Mucosa of descending colon (tissue), 3 donors: ENCODE measurements around the gene RDH13. TPM values are rescaled to one million over a fixed set of nuclear protein-coding genes. Genes with fewer than 3 reads are reported as not detected.

ENCODE experiments used
- ATAC-seq: fragments of 200-7000 bp; cut with Tn5 transposase; one replicate; pipeline ENCODE4 v1.9.1; 2020; ENCODE audit warnings: mild to moderate bottlenecking, moderate library complexity
- DNase-seq, 3 donors: peaks; one replicate each; pipeline ENCODE4 v3.0.0-alpha.2; 2020
- H3K36me3 ChIP-seq: fragments of 200-600 bp; one replicate; pipeline ENCODE4 v1.8.0; 2021; ENCODE audit warnings: low read depth, mild to moderate bottlenecking
- H3K4me1 ChIP-seq: fragments of 200-600 bp; one replicate; pipeline ENCODE4 v1.8.0; 2021; ENCODE audit warnings: low read depth, mild to moderate bottlenecking
- H3K4me3 ChIP-seq: fragments of 200-600 bp; one replicate; pipeline ENCODE4 v1.8.0; 2021; ENCODE audit warnings: mild to moderate bottlenecking
- H3K9me3 ChIP-seq: fragments of 200-600 bp; one replicate; pipeline ENCODE4 v1.8.0; 2021; ENCODE audit warnings: mild to moderate bottlenecking
- CTCF ChIP-seq: fragments of 200-600 bp; IDR thresholded peaks from one replicate; pipeline ENCODE4 v1.8.0; 2022; ENCODE audit warnings: antibody characterized with exemption, mild to moderate bottlenecking
- intact Hi-C, 2 donors: fragments of 100-400 bp; cut with DNase I in 1 of 2; cut with micrococcal nuclease in 1 of 2; formaldehyde crosslinking; loops; one replicate each; pipeline versions ENCODE4 v1.11.0 to v1.11.1; 2022; cut with DNase I, micrococcal nuclease
- total RNA-seq, 3 donors: library from RNA; stranded (reverse); fragmentation: NEBNext Ultra II Directional in 2 of 3; extraction: Animal tissue kit (Norgen Biotek cat#: 25700) in 2 of 3; gene quantifications; one replicate each; pipeline versions ENCODE4 v1.2.1 to v1.2.4, GENCODE V29; 2021 to 2023
- donor health status: DM: no; HTN: no; CAD: no; lungs with moderate emphysema.
- donor health status: DM: no; HTN: no; CAD: no.
- donor health status: DM: no; HTN: yes; CAD: no.

RDH13 gene
- total RNA-seq, 3 donors from 2014 or later, result 46.1 to 59.5 (median 55.0) TPM

GRCh38 chr19:55094456-55095259 lies 31.7 kb upstream of the RDH13 start:
- no peak for ATAC-seq
- no peak for TF ChIP-seq CTCF
- DNase-seq, result peak in 1 of 3 donors; percentile 40

GRCh38 chr19:55092423-55093318 lies 29.7 kb upstream of the RDH13 start:
- Histone ChIP-seq H3K4me3 (no peak overlapping the region), H3K4me1 (peaks cover 6% of the 10 kb centered on the region), H3K36me3 (no peaks in the 10 kb centered on the region), H3K9me3 (no peaks in the 10 kb centered on the region)
- DNase-seq (peak in 1 of 3 donors; percentile 43), ATAC-seq (no peak)
- intact Hi-C loops, result no loop called here
- no peak for TF ChIP-seq CTCF

More at GRCh38 chr19:55094456-55095259, 31.7 kb upstream of the RDH13 start:
- no peaks in the 10 kb centered on the region for H3K4me1 ChIP-seq
- intact Hi-C loops, result no loop called here
- H3K4me3 ChIP-seq, result no peak overlapping the region
- no peaks in the 10 kb centered on the region for H3K9me3 ChIP-seq
- no peaks in the 10 kb centered on the region for H3K36me3 ChIP-seq

GRCh38 chr19:55091955-55092354 lies 29.0 kb upstream of the RDH13 start:
- H3K36me3 ChIP-seq, result no peaks in the 10 kb centered on the region
- intact Hi-C loops, result no loop called here
- TF ChIP-seq CTCF, result no peak

GRCh38 chr19:55091126-55091910 lies 28.4 kb upstream of the RDH13 start:
- peaks cover 18% of the 10 kb centered on the region for H3K4me1 ChIP-seq
- ATAC-seq, result no peak
- H3K36me3 ChIP-seq, result no peaks in the 10 kb centered on the region
- H3K4me3 ChIP-seq, result no peak overlapping the region
- no peaks in the 10 kb centered on the region for H3K9me3 ChIP-seq
- intact Hi-C loops, result no loop called here
- peak in 1 of 3 donors; percentile 48 for DNase-seq
- no peak for TF ChIP-seq CTCF

More at GRCh38 chr19:55091955-55092354, 29.0 kb upstream of the RDH13 start:
- ATAC-seq, result no peak
- peaks cover 13% of the 10 kb centered on the region for H3K4me1 ChIP-seq
- H3K4me3 ChIP-seq, result no peak overlapping the region
- H3K9me3 ChIP-seq, result no peaks in the 10 kb centered on the region
- DNase-seq, result peak in 1 of 3 donors; percentile 48

GRCh38 chr19:55090564-55090963 lies 27.6 kb upstream of the RDH13 start:
- TF ChIP-seq CTCF, result no peak
- H3K4me1 ChIP-seq, result peaks cover 18% of the 10 kb centered on the region
- no peaks in the 10 kb centered on the region for H3K36me3 ChIP-seq
- no peak overlapping the region for H3K4me3 ChIP-seq
- ATAC-seq (no peak), DNase-seq (peak in 1 of 3 donors; percentile 50)
- intact Hi-C loops, result no loop called here
- H3K9me3 ChIP-seq, result no peaks in the 10 kb centered on the region
